B cell (primary cell): Measurements from ENCODE around the gene NAGLU. TPM values are rescaled to one million over a fixed set of nuclear protein-coding genes. Genes with fewer than 3 reads are reported as not detected.

Source experiments
- ATAC-seq: fragments of 200-7000 bp; cut with Tn5 transposase; one replicate; pipeline ENCODE4 v1.10.0; 2021; ENCODE audit warnings: low read depth, mild to moderate bottlenecking, moderate number of reproducible peaks, moderate library complexity
- CTCF ChIA-PET: fragments of 350-600 bp; sonication (Branson Sonifier 250); formaldehyde crosslinking; loops from one replicate; lab custom pipeline; 2021; ENCODE audit warnings: antibody characterized with exemption, inconsistent platforms; lab: Charles Lee
- POLR2A ChIA-PET: fragments of 350-600 bp; sonication (Branson Sonifier 250); formaldehyde crosslinking; loops from one replicate; lab custom pipeline; 2021; ENCODE audit warnings: antibody characterized with exemption; lab: Charles Lee
- DNase-seq: peaks from one replicate; pipeline ENCODE4 v3.0.0; 2013
- H2AFZ ChIP-seq: 2 replicates; pipeline ENCODE4 v1.6.1; 2012; ENCODE audit warnings: mild to moderate bottlenecking, low read depth, low read length; ENCODE audit not compliant: insufficient read depth, poor library complexity, severe bottlenecking
- H3K27ac ChIP-seq, 2 donors: 1 replicate in 1 of 2; 2 replicates in 1 of 2; pipeline ENCODE4 v1.5.1; 2012 to 2013; ENCODE audit warnings: low read length in 2 of 2, mild to moderate bottlenecking in 2 of 2, moderate library complexity in 1 of 2
- H3K27me3 ChIP-seq, 4 experiments: fragments of 200-600 bp in 1 of 4; sonication (generic) in 1 of 4; replicated peaks in 1 of 4; 1 replicate in 2 of 4; 2 replicates in 2 of 4; pipeline versions ENCODE4 v1.6.1 to v1.7.0; 2013 to 2016; ENCODE audit warnings: low read length in 3 of 4, mild to moderate bottlenecking in 2 of 4, mixed read lengths in 1 of 4, moderate library complexity in 1 of 4; ENCODE audit not compliant: insufficient read depth in 4 of 4, control insufficient read depth in 3 of 4; ENCODE audit errors: control extremely low read depth in 1 of 4
- H3K36me3 ChIP-seq, 2 experiments: replicated peaks in 1 of 2; 1 replicate in 1 of 2; 2 replicates in 1 of 2; pipeline versions ENCODE4 v1.6.1 to v1.7.1; 2013; ENCODE audit warnings: low read length in 1 of 2; ENCODE audit not compliant: insufficient read depth in 2 of 2, control insufficient read depth in 1 of 2; ENCODE audit errors: control extremely low read depth in 1 of 2, extremely low read depth in 1 of 2
- H3K4me1 ChIP-seq, 2 donors: fragments of 200-600 bp in 1 of 2; sonication (generic) in 1 of 2; 1 replicate in 1 of 2; 2 replicates in 1 of 2; pipeline versions ENCODE4 v1.5.1 to v1.6.1; 2013 to 2017; ENCODE audit warnings: low read length in 2 of 2; ENCODE audit not compliant: control insufficient read depth in 2 of 2, insufficient read depth in 2 of 2
- H3K4me2 ChIP-seq: replicated peaks from 2 replicates; pipeline ENCODE3; 2012; ENCODE audit warnings: mild to moderate bottlenecking, low read depth, low read length; ENCODE audit not compliant: poor library complexity, severe bottlenecking
- H3K4me3 ChIP-seq, 5 experiments: fragments of 200-600 bp in 1 of 5; sonication (generic) in 1 of 5; 1 replicate in 3 of 5; 2 replicates in 2 of 5; pipeline versions ENCODE4 v1.5.1 to v1.7.0; 2011 to 2016; ENCODE audit warnings: low read length in 4 of 5, mild to moderate bottlenecking in 4 of 5, low read depth in 2 of 5, control low read depth in 1 of 5, moderate library complexity in 1 of 5; ENCODE audit not compliant: insufficient read depth in 1 of 5; ENCODE audit errors: control extremely low read depth in 1 of 5, extremely low read depth in 1 of 5
- H3K79me2 ChIP-seq: fragments of 200-600 bp; sonication (generic); one replicate; pipeline ENCODE4 v1.6.0; 2016; ENCODE audit warnings: low read length; ENCODE audit not compliant: control insufficient read depth, insufficient read depth
- H3K9ac ChIP-seq: fragments of 200-600 bp; sonication (generic); 2 replicates; pipeline ENCODE4 v1.6.1; 2017; ENCODE audit warnings: mild to moderate bottlenecking, low read length, moderate library complexity
- H3K9me3 ChIP-seq, 3 donors: one replicate each; pipeline versions ENCODE4 v1.6.1 to v1.7.1; 2013; ENCODE audit warnings: low read length in 2 of 3; ENCODE audit not compliant: control insufficient read depth in 2 of 3, insufficient read depth in 1 of 3; ENCODE audit errors: control extremely low read depth in 1 of 3
- H4K20me1 ChIP-seq: 2 replicates; pipeline ENCODE4 v1.6.0; 2012; ENCODE audit warnings: mild to moderate bottlenecking, low read length; ENCODE audit not compliant: insufficient read depth, control insufficient read depth, poor library complexity, severe bottlenecking
- H3K27ac Mint-ChIP-seq: one replicate; pipeline ENCODE4 v1.8.0; 2021; ENCODE audit warnings: mixed read lengths
- H3K27me3 Mint-ChIP-seq: one replicate; pipeline ENCODE4 v1.8.0; 2021; ENCODE audit warnings: mixed read lengths
- H3K4me1 Mint-ChIP-seq: one replicate; pipeline ENCODE4 v1.8.0; 2021; ENCODE audit warnings: mixed read lengths
- H3K4me3 Mint-ChIP-seq: one replicate; pipeline ENCODE4 v1.8.0; 2021; ENCODE audit warnings: mixed read lengths
- H3K9me3 Mint-ChIP-seq: one replicate; pipeline ENCODE4 v1.8.0; 2022; ENCODE audit warnings: mixed read lengths; ENCODE audit not compliant: insufficient read depth
- EZH2 ChIP-seq: IDR thresholded peaks from 2 replicates; pipeline ENCODE4 v1.6.1; 2012; ENCODE audit warnings: borderline replicate concordance, low read depth, mild to moderate bottlenecking, moderate library complexity, low read length; ENCODE audit not compliant: insufficient read depth, poor library complexity, severe bottlenecking
- WGBS: methylation state at CpG from one replicate; pipeline ENCODE4 v1.1.5; 2013; ENCODE audit warnings: missing lambda C conversion rate; ENCODE audit not compliant: insufficient coverage; 5-methylcytosine and 5-hydroxymethylcytosine counted together
- intact Hi-C: fragments of 100-400 bp; cut with micrococcal nuclease; formaldehyde crosslinking; loops from one replicate; pipeline ENCODE4 v1.10.0; 2022
- polyA plus RNA-seq: library from polyadenylated mRNA; depleted of rRNA; stranded (reverse); fragments of >200 nt; gene quantifications from 2 replicates; pipeline ENCODE4 v1.2.3, GENCODE V29; 2012
- total RNA-seq, 2 donors: library from RNA; stranded (reverse); fragments of 120-200 nt in 1 of 2; gene quantifications; 1 replicate in 1 of 2; 2 replicates in 1 of 2; pipeline versions ENCODE4 v1.2.3 to v1.2.4, GENCODE V29; 2013 to 2022
- TF ChIP-seq, protein P1 (sequence below): fragments of 200-600 bp; IDR thresholded peaks from one replicate; pipeline ENCODE4 v1.8.0; 2022; ENCODE audit warnings: antibody characterized with exemption, mild to moderate bottlenecking

Gene NAGLU
- total and polyA plus RNA-seq, 2 donors (not counting 1 experiment from before 2014, with no cell fraction given), result 44.8 to 52.4 TPM

GRCh38 chr17:42525221-42525620 is 10.8 kb upstream of the NAGLU start:
- DNase-seq, result no peak

DNA sequence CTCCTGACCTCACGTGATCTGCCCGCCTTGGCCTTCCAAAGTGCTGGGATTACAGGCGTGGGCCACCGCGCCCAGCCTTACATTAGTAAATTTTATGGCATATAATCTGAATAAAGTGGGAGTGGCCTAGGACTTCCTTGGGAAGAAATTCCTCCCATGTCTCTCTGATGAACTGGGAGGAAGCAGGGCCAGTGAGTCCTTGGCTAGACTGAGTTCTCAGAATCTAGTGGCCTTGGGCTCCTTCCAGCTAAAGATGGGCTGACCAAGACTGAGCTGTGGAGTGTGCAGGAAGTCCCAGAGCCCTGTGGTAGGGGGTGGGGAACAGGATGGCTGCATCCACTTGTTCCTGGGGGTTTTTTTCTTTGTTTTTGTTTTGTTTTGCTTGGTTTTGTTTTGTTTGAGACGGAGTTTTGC is 10.0 kb upstream of the NAGLU start:
- Histone ChIP-seq H4K20me1 (no peaks in the 10 kb centered on the region), H3K4me2 (no peak overlapping the region), H3K9ac (no peak overlapping the region), H3K9me3 (no peaks in the 10 kb centered on the region), H3K4me3 (no peak overlapping the region), H3K27me3 (no peaks in the 10 kb centered on the region), H3K79me2 (no peaks in the 10 kb centered on the region), H3K27ac (no peak overlapping the region), H2AFZ (no peak overlapping the region), H3K36me3 (peaks cover 0 to 22% of the 10 kb centered on the region in 2 experiments), H3K4me1 (peaks cover 17 to 27% of the 10 kb centered on the region in 2 donors)
- ATAC-seq (no peak), DNase-seq (no peak)
- Mint-ChIP-seq H3K4me3 (no peak overlapping the region), H3K27ac (no peak overlapping the region), H3K27me3 (no peaks in the 10 kb centered on the region), H3K9me3 (no peaks in the 10 kb centered on the region), H3K4me1 (peaks cover 18% of the 10 kb centered on the region)
- ChIA-PET CTCF (interaction anchor here (1.1 to 1.9 kb wide), 2 partner anchors 120 to 553 kb away, joined by 3 to 5 read pairs; no protein-coding TSS in a partner anchor), POLR2A (no interaction called here)
- intact Hi-C loops, result no loop called here
- WGBS, result 83% methylated on average over 1 of the region's 6 CpGs
- TF ChIP-seq, protein P1, sequence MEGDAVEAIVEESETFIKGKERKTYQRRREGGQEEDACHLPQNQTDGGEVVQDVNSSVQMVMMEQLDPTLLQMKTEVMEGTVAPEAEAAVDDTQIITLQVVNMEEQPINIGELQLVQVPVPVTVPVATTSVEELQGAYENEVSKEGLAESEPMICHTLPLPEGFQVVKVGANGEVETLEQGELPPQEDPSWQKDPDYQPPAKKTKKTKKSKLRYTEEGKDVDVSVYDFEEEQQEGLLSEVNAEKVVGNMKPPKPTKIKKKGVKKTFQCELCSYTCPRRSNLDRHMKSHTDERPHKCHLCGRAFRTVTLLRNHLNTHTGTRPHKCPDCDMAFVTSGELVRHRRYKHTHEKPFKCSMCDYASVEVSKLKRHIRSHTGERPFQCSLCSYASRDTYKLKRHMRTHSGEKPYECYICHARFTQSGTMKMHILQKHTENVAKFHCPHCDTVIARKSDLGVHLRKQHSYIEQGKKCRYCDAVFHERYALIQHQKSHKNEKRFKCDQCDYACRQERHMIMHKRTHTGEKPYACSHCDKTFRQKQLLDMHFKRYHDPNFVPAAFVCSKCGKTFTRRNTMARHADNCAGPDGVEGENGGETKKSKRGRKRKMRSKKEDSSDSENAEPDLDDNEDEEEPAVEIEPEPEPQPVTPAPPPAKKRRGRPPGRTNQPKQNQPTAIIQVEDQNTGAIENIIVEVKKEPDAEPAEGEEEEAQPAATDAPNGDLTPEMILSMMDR, result no peak
- no peak for TF ChIP-seq EZH2

More at GRCh38 chr17:42525221-42525620, 10.8 kb upstream of the NAGLU start:
- H3K4me1 ChIP-seq, result peaks cover 9 to 19% of the 10 kb centered on the region in 2 donors
- no peaks in the 10 kb centered on the region for H3K79me2 ChIP-seq
- no peak overlapping the region for H2AFZ ChIP-seq
- ATAC-seq, result no peak
- ChIA-PET CTCF (interaction anchor here (0.5 to 1.9 kb wide), 4 partner anchors 54 to 141 kb away, joined by 3 to 5 read pairs (median 4); no protein-coding TSS in a partner anchor), POLR2A (no interaction called here)
- H3K4me2 ChIP-seq, result no peak overlapping the region
- H3K9me3 ChIP-seq, result no peaks in the 10 kb centered on the region
- H3K36me3 ChIP-seq, result peaks cover 0 to 25% of the 10 kb centered on the region in 2 experiments
- H3K9me3 Mint-ChIP-seq, result no peaks in the 10 kb centered on the region
- no peak overlapping the region for H3K27ac Mint-ChIP-seq
- H3K27ac ChIP-seq, result no peak overlapping the region
- H3K27me3 Mint-ChIP-seq, result no peaks in the 10 kb centered on the region
- peaks cover 11% of the 10 kb centered on the region for H3K4me1 Mint-ChIP-seq
- intact Hi-C loops, result no loop called here
- no peaks in the 10 kb centered on the region for H3K27me3 ChIP-seq
- TF ChIP-seq, protein P1, result no peak
- no peak for TF ChIP-seq EZH2
- H3K4me3 Mint-ChIP-seq, result no peak overlapping the region
- H4K20me1 ChIP-seq, result no peaks in the 10 kb centered on the region
- H3K9ac ChIP-seq, result no peak overlapping the region
- H3K4me3 ChIP-seq, result no peak overlapping the region
- no CpG with 5 or more reads among the region's 2 CpGs for WGBS
